HG03196 (cell line): ENCODE measurements around the gene NEDD8.

Source experiments
- ATAC-seq: cut with Tn5 transposase; IDR thresholded peaks from one replicate; pipeline ENCODE4 v1.9.1; 2021; ENCODE audit not compliant: unreplicated experiment

The NEDD8 gene

GRCh38 chr14:24232121-24232644 is at the start of gene NEDD8:
Gene NEDD8 (minus strand): TSS chr14:24232367. CDS start chr14:24232267, 100 bp downstream.
- ATAC-seq = peak; percentile 76

GRCh38 chr14:24281636-24282035 is 49.5 kb upstream of the NEDD8 start:
- ATAC-seq = no peak

- no peak for ATAC-seq
Observed at GRCh38 chr14:24280797-24281460, 48.8 kb upstream of the NEDD8 start.

GRCh38 chr14:24279301-24280186 is 47.4 kb upstream of the NEDD8 start:
- peak; percentile 56 for ATAC-seq

- ATAC-seq = no peak
Observed at GRCh38 chr14:24278424-24278823, 46.3 kb upstream of the NEDD8 start.

GRCh38 chr14:24277606-24278321 is 45.6 kb upstream of the NEDD8 start:
- no peak for ATAC-seq

- no peak for ATAC-seq
Observed at GRCh38 chr14:24277071-24277470, 44.9 kb upstream of the NEDD8 start.

GRCh38 chr14:24274101-24274543 is 42.0 kb upstream of the NEDD8 start:
- peak; percentile 39 for ATAC-seq

GRCh38 chr14:24273422-24273998 is 41.3 kb upstream of the NEDD8 start:
- no peak for ATAC-seq

- no peak for ATAC-seq
Observed at GRCh38 chr14:24272467-24272866, 40.3 kb upstream of the NEDD8 start.

- no peak for ATAC-seq
Observed at GRCh38 chr14:24271834-24272263, 39.7 kb upstream of the NEDD8 start.

- peak; percentile 78 for ATAC-seq
Observed at GRCh38 chr14:24271134-24271833, 39.1 kb upstream of the NEDD8 start, which contains the start of gene RABGGTA. Gene RABGGTA (minus strand): TSS chr14:24271597. CDS start chr14:24271115, 482 bp downstream.

- ATAC-seq = no peak
Observed at GRCh38 chr14:24270537-24271133, 38.5 kb upstream of the NEDD8 start.

GRCh38 chr14:24269910-24270536 is 37.9 kb upstream of the NEDD8 start:
- ATAC-seq = no peak

- ATAC-seq = no peak
Observed at GRCh38 chr14:24269368-24269767, 37.2 kb upstream of the NEDD8 start.

- ATAC-seq = no peak
Observed at GRCh38 chr14:24268225-24268624, 36.1 kb upstream of the NEDD8 start.

GRCh38 chr14:24267516-24267915 is 35.3 kb upstream of the NEDD8 start:
- no peak for ATAC-seq

GRCh38 chr14:24266344-24267244 is 34.4 kb upstream of the NEDD8 start:
- no peak for ATAC-seq
